ENCODE measurements around the gene MYPN.

Gene MYPN

DNA sequence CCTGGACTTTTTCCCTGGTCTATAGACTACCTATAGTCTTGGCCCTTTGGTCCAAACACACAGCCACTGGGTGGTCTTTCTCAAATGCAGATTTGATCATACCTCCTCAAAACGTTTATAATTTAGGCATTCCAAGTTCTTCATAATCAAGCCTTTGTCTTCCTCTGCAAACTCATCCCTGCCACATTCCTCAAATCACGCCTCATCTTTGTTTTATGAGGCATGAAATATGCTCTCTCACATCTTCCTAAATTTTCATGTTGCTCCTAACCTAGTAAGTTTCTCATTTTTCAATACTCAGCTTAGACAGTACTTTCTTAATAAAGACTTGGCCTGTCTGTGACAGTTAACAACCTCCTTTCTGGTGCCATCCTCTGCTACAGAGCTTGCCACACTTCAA, 23.3 kb upstream of the MYPN start:
- Histone ChIP-seq H3K36me3 (no peaks in the 10 kb centered on the region), H3K27ac (no peak overlapping the region), H3K9me3 (no peaks in the 10 kb centered on the region), H3K4me3 (ENCODE audit: low read depth in 1 of 2, low read length in 1 of 2) (no peak overlapping the region), H3K4me1 (ENCODE audit: control insufficient read depth in 1 of 2, insufficient read depth in 1 of 2, low read depth in 1 of 2, low read length in 1 of 2) (no peaks in the 10 kb centered on the region), H3K27me3 (no peaks in the 10 kb centered on the region)
- TF ChIP-seq, protein P1, sequence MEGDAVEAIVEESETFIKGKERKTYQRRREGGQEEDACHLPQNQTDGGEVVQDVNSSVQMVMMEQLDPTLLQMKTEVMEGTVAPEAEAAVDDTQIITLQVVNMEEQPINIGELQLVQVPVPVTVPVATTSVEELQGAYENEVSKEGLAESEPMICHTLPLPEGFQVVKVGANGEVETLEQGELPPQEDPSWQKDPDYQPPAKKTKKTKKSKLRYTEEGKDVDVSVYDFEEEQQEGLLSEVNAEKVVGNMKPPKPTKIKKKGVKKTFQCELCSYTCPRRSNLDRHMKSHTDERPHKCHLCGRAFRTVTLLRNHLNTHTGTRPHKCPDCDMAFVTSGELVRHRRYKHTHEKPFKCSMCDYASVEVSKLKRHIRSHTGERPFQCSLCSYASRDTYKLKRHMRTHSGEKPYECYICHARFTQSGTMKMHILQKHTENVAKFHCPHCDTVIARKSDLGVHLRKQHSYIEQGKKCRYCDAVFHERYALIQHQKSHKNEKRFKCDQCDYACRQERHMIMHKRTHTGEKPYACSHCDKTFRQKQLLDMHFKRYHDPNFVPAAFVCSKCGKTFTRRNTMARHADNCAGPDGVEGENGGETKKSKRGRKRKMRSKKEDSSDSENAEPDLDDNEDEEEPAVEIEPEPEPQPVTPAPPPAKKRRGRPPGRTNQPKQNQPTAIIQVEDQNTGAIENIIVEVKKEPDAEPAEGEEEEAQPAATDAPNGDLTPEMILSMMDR (IDR thresholded peaks at IDR 0.05): no peak

DNA sequence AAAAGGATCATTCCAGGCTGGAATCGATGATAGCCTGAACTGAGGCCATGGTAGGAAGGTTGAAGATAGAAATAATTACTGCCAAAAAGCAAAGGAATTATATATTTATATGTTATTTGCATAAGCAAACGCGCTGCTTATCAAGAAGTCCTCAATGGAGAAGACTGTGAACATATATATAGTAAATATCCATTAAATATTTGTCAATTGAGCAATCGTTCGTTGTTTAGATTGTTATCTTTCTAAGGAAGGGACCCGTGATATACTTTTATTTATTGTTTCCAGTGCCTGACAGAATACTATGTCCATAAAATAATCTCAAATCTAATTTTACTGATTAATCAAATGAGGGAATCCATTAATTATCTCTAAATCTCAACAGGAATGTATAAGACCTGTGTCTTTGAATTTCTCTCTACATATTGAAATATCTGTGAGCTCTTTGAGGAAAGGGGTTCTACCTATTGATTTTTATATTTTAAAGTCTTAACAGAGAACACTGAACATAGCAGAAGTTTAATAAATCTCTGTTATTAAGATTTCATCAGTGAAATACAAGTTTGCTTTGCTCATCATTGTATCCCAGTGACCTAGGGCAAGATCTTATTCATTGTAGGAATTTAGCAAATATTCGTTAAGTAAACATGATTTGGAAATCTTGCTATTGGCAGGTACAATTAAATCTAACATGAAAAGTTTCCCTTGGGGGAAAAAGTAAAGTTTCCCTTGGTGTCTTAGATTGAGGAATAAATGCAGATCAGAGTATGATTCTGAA, 22.2 kb upstream of the MYPN start:
- no peaks in the 10 kb centered on the region for H3K27me3 ChIP-seq
- H3K36me3 ChIP-seq: no peaks in the 10 kb centered on the region
- no peaks in the 10 kb centered on the region for H3K4me1 ChIP-seq (ENCODE audit: control insufficient read depth in 1 of 2, insufficient read depth in 1 of 2, low read depth in 1 of 2, low read length in 1 of 2)
- no peak overlapping the region for H3K27ac ChIP-seq
- TF ChIP-seq, protein P1 (IDR thresholded peaks at IDR 0.05): no peak
- no peaks in the 10 kb centered on the region for H3K9me3 ChIP-seq
- no peak overlapping the region for H3K4me3 ChIP-seq (ENCODE audit: low read depth in 1 of 2, low read length in 1 of 2)

DNA sequence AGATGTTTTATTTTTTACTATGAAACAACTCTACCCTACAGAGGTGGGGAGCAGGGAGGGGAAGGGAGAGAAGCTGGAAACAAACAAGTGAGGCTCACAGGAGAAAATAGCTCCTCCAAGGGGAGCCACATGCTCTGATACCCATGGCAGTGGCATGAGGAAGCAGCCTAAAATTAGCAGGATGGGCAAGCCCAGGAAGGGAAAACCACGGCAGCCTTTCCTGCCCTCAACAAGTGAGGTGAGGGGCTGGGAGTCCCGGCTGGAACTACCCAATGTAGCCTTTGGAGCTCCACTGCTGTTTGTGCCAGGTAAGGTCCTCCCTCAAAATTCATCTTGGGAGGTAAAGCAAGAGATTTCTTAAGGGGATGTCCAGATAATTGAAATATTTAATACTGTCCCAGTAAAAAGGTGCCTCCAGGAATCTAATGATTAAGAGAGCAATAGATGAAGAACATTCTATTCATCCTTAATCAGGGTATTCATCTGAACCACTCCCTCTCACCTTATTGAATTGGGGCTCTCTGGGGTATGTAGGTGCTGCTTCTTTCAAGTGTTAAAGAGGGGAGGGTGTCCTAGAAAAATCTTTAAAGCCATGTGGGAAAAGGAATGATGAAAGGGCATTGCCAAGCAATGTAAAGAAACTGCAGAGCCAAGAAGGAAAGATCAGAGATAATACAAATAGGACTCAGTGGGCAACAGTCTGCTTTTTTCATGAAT, 21.4 kb upstream of the MYPN start:
- no peak overlapping the region for H3K27ac ChIP-seq
- TF ChIP-seq, protein P1 (IDR thresholded peaks at IDR 0.05): no peak
- no peak overlapping the region for H3K4me3 ChIP-seq (ENCODE audit: low read depth in 1 of 2, low read length in 1 of 2)
- no peaks in the 10 kb centered on the region for H3K36me3 ChIP-seq
- no peaks in the 10 kb centered on the region for H3K4me1 ChIP-seq (ENCODE audit: control insufficient read depth in 1 of 2, insufficient read depth in 1 of 2, low read depth in 1 of 2, low read length in 1 of 2)
- no peaks in the 10 kb centered on the region for H3K9me3 ChIP-seq
- no peaks in the 10 kb centered on the region for H3K27me3 ChIP-seq

DNA sequence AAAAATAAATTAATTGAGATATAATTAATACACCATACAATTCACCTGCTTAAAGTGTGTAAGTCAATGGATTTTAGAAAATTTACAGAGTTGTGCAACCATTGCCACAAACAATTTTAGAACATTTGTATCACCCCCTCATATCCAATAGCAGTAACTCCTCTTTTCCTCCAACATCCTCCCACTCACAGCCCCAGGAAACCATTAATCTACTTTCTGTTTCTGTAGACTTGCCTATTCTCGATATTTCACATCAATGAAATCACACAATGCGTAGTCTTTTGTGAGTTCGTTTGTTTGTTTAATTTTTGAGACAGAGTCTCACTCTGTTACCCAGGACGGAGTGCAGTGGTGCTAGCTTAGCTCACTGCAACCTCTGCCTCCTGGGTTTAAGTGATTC, 20.5 kb upstream of the MYPN start:
- Histone ChIP-seq H3K36me3 (no peaks in the 10 kb centered on the region), H3K27ac (no peak overlapping the region), H3K9me3 (no peaks in the 10 kb centered on the region), H3K4me3 (ENCODE audit: low read depth in 1 of 2, low read length in 1 of 2) (no peak overlapping the region), H3K27me3 (no peaks in the 10 kb centered on the region), H3K4me1 (ENCODE audit: control insufficient read depth in 1 of 2, insufficient read depth in 1 of 2, low read depth in 1 of 2, low read length in 1 of 2) (no peaks in the 10 kb centered on the region)
- TF ChIP-seq, protein P1 (IDR thresholded peaks at IDR 0.05): no peak

DNA sequence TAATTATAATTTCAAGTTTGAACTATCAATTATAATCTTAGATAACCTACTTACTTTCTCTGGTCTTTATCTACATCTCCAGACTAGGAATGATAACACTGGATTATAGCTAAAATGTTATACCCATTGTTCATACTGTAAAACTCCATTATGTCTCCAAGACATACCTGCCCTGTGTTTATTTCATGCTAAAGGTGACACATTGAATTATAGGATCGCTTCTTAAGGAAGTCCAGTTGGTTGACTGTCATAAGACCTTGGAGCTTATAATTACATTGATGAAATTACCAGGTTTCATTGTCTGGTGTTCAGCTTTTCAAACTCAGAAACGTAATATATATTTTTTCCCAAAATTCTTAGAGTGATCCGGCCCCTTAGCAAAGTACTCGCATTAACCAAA, 18.7 kb upstream of the MYPN start:
- Histone ChIP-seq H3K27me3 (no peaks in the 10 kb centered on the region), H3K4me3 (ENCODE audit: low read depth in 1 of 2, low read length in 1 of 2) (no peak overlapping the region), H3K27ac (no peak overlapping the region), H3K36me3 (no peaks in the 10 kb centered on the region), H3K9me3 (no peaks in the 10 kb centered on the region), H3K4me1 (ENCODE audit: control insufficient read depth in 1 of 2, insufficient read depth in 1 of 2, low read depth in 1 of 2, low read length in 1 of 2) (no peaks in the 10 kb centered on the region)
- TF ChIP-seq, protein P1 (IDR thresholded peaks at IDR 0.05): no peak
